ENCODE results near the gene EFCAB6. TPM values are rescaled to one million over a fixed set of nuclear protein-coding genes. Genes with fewer than 3 reads are reported as not detected.

Gene EFCAB6
- total RNA-seq, 1 experiment from 2014 or later = 0.94 TPM

GRCh38 chr22:43550672-43551071 lies 261.4 kb downstream of the EFCAB6 start:
- CTCF ChIA-PET = interaction anchor here (1.2 kb wide), 1 partner anchor 15 kb away, joined by 4 read pairs; no protein-coding TSS in a partner anchor
- ATAC-seq = 0 out of 2 replicates have a peak, but pooled peaks have one; percentile 20
- Mint-ChIP-seq H3K4me3 (no peak overlapping the region), H3K9me3 (peaks cover 29% of the 10 kb centered on the region), H3K27ac (no peak overlapping the region), H3K36me3 (peaks cover 25% of the 10 kb centered on the region), H3K27me3 (ENCODE audit: low read depth) (no peaks in the 10 kb centered on the region), H3K4me1 (peaks cover 21% of the 10 kb centered on the region)
- POLR2A ChIA-PET = no interaction called here
- TF ChIP-seq MYBL2 (CRISPR knock-in tag; IDR thresholded peaks at IDR 0.05) (no peak), EMX1 (CRISPR knock-in tag; IDR thresholded peaks at IDR 0.05) (no peak), KAT7 (CRISPR knock-in tag; IDR thresholded peaks at IDR 0.05; ENCODE audit: borderline replicate concordance) (no peak), IRF2 (CRISPR knock-in tag; IDR thresholded peaks at IDR 0.05; ENCODE audit: borderline replicate concordance, low read depth) (no peak), E2F1 (CRISPR knock-in tag; IDR thresholded peaks at IDR 0.05) (no peak), CTCF (IDR thresholded peaks at IDR 0.05) (no peak), NFE2L1 (CRISPR knock-in tag; IDR thresholded peaks at IDR 0.05) (no peak), SMAD4 (CRISPR knock-in tag; IDR thresholded peaks at IDR 0.05) (no peak), ATF2 (CRISPR knock-in tag; IDR thresholded peaks at IDR 0.05; ENCODE audit: borderline replicate concordance, low read depth) (no peak), E2F5 (CRISPR knock-in tag; IDR thresholded peaks at IDR 0.05) (no peak), STAT6 (CRISPR knock-in tag; conservative IDR thresholded peaks at IDR 0.05; ENCODE audit: low read depth) (no peak)
- TF ChIP-seq, protein P1, sequence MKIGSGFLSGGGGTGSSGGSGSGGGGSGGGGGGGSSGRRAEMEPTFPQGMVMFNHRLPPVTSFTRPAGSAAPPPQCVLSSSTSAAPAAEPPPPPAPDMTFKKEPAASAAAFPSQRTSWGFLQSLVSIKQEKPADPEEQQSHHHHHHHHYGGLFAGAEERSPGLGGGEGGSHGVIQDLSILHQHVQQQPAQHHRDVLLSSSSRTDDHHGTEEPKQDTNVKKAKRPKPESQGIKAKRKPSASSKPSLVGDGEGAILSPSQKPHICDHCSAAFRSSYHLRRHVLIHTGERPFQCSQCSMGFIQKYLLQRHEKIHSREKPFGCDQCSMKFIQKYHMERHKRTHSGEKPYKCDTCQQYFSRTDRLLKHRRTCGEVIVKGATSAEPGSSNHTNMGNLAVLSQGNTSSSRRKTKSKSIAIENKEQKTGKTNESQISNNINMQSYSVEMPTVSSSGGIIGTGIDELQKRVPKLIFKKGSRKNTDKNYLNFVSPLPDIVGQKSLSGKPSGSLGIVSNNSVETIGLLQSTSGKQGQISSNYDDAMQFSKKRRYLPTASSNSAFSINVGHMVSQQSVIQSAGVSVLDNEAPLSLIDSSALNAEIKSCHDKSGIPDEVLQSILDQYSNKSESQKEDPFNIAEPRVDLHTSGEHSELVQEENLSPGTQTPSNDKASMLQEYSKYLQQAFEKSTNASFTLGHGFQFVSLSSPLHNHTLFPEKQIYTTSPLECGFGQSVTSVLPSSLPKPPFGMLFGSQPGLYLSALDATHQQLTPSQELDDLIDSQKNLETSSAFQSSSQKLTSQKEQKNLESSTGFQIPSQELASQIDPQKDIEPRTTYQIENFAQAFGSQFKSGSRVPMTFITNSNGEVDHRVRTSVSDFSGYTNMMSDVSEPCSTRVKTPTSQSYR (CRISPR knock-in tag; IDR thresholded peaks at IDR 0.05) = no peak
- TF ChIP-seq, protein P2, sequence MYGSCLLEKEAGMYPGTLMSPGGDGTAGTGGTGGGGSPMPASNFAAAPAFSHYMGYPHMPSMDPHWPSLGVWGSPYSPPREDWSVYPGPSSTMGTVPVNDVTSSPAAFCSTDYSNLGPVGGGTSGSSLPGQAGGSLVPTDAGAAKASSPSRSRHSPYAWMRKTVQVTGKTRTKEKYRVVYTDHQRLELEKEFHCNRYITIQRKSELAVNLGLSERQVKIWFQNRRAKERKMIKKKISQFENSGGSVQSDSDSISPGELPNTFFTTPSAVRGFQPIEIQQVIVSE (CRISPR knock-in tag; IDR thresholded peaks at IDR 0.05; ENCODE audit: borderline replicate concordance) = no peak
- no peak for DNase-seq (ENCODE audit: low spot score)
